Endothelial cell of umbilical vein (primary cell): ENCODE measurements around the gene CTSF. TPM values are rescaled to one million over a fixed set of nuclear protein-coding genes. Genes with fewer than 3 reads are reported as not detected.

ENCODE experiments used
- BruUV-seq: library from RNA; stranded (reverse); fragments of 400-500 nt; replicated peaks from 2 replicates; lab custom pipeline; 2021; lab: Mats Ljungman, UMichigan
- CTCF ChIA-PET: fragments of 300-600, 350-600 bp; sonication (Branson Sonifier 250); formaldehyde crosslinking; loops from one replicate; lab custom pipeline; 2021; ENCODE audit warnings: antibody characterized with exemption, inconsistent platforms; lab: Charles Lee
- POLR2A ChIA-PET: fragments of 300-600, 350-600 bp; sonication (Branson Sonifier 250); formaldehyde crosslinking; loops from one replicate; lab custom pipeline; 2021; ENCODE audit warnings: antibody characterized with exemption, inconsistent platforms; lab: Charles Lee
- DNase-seq: peaks from one replicate; pipeline ENCODE4 v3.0.0-alpha.2; 2011; ENCODE audit warnings: low read depth, low spot score
- FAIRE-seq: peaks from 2 replicates; lab custom pipeline; 2011; peaks lifted over from hg19 to GRCh38; lab: Jason Lieb, UNC
- H2AFZ ChIP-seq: 2 replicates; pipeline ENCODE4 v1.6.0; 2012; ENCODE audit warnings: low read depth, low read length, control low read depth, inconsistent platforms
- H3K27ac ChIP-seq: 2 replicates; pipeline ENCODE4 v1.5.1; 2011; ENCODE audit warnings: low read depth, mild to moderate bottlenecking, control low read depth, low read length, moderate library complexity; ENCODE audit not compliant: insufficient read depth
- H3K27me3 ChIP-seq, 2 experiments: 2 replicates each; pipeline versions ENCODE4 v1.6.0 to v1.6.1; 2011; ENCODE audit warnings: low read length in 2 of 2, mixed read lengths in 1 of 2; ENCODE audit not compliant: control insufficient read depth in 2 of 2, insufficient read depth in 2 of 2
- H3K36me3 ChIP-seq, 2 experiments: 2 replicates in 1 of 2; 3 replicates in 1 of 2; pipeline ENCODE4 v1.5.1; 2011; ENCODE audit warnings: low read length in 2 of 2, mild to moderate bottlenecking in 1 of 2, moderate library complexity in 1 of 2; ENCODE audit not compliant: control insufficient read depth in 2 of 2, insufficient read depth in 2 of 2; ENCODE audit errors: extremely low read depth in 1 of 2
- H3K4me1 ChIP-seq: 3 replicates; pipeline ENCODE4 v1.5.1; 2011; ENCODE audit warnings: mild to moderate bottlenecking, low read length; ENCODE audit not compliant: control insufficient read depth, insufficient read depth; ENCODE audit errors: extremely low read depth
- H3K4me2 ChIP-seq: 2 replicates; pipeline ENCODE4 v1.6.1; 2011; ENCODE audit warnings: low read length, control low read depth, mixed read lengths; ENCODE audit not compliant: insufficient read depth
- H3K4me3 ChIP-seq, 3 experiments: fragments of 200-600 bp in 1 of 3; sonication (generic), shearing (Covaris generic) in 1 of 3; replicated peaks in 1 of 3; 2 replicates each; pipeline ENCODE4 v1.5.1; 2011 to 2016; ENCODE audit warnings: control low read depth in 3 of 3, low read length in 3 of 3, mild to moderate bottlenecking in 2 of 3, inconsistent platforms in 1 of 3, low read depth in 1 of 3, moderate library complexity in 1 of 3; ENCODE audit not compliant: insufficient read depth in 1 of 3
- H3K79me2 ChIP-seq: 2 replicates; pipeline ENCODE4 v1.6.0; 2012; ENCODE audit warnings: low read length, inconsistent platforms; ENCODE audit not compliant: control insufficient read depth, insufficient read depth
- H3K9ac ChIP-seq: replicated peaks from 2 replicates; pipeline ENCODE3; 2011; ENCODE audit warnings: low read length, control low read depth; ENCODE audit not compliant: insufficient read depth; ENCODE audit errors: extremely low read depth
- H3K9me1 ChIP-seq: replicated peaks from 3 replicates; pipeline ENCODE4 v1.6.0; 2011; ENCODE audit warnings: mild to moderate bottlenecking, low read length; ENCODE audit not compliant: control insufficient read depth, insufficient read depth; ENCODE audit errors: extremely low read depth
- H3K9me3 ChIP-seq: replicated peaks from 2 replicates; pipeline ENCODE4 v1.5.1; 2012; ENCODE audit warnings: low read length, inconsistent platforms; ENCODE audit not compliant: control insufficient read depth, insufficient read depth
- H4K20me1 ChIP-seq: replicated peaks from 2 replicates; pipeline ENCODE3; 2011; ENCODE audit warnings: mild to moderate bottlenecking, low read length; ENCODE audit not compliant: control insufficient read depth, insufficient read depth; ENCODE audit errors: extremely low read depth
- EZH2 ChIP-seq: IDR thresholded peaks from 2 replicates; pipeline ENCODE4 v1.6.1; 2012; ENCODE audit warnings: borderline replicate concordance, low read depth, mild to moderate bottlenecking, moderate library complexity, low read length, inconsistent platforms; ENCODE audit not compliant: severe bottlenecking
- FOS ChIP-seq: IDR thresholded peaks from 2 replicates; pipeline ENCODE4 v1.6.1; 2011; ENCODE audit warnings: mild to moderate bottlenecking, low read length, moderate library complexity, borderline replicate concordance; ENCODE audit not compliant: insufficient read depth
- GATA2 ChIP-seq: IDR thresholded peaks from 2 replicates; pipeline ENCODE4 v1.7.0; 2011; ENCODE audit warnings: low read depth, mild to moderate bottlenecking, moderate library complexity, mixed read lengths, low read length; ENCODE audit not compliant: insufficient read length, insufficient read depth
- JUN ChIP-seq: IDR thresholded peaks from 2 replicates; pipeline ENCODE4 v1.6.1; 2011; ENCODE audit warnings: borderline replicate concordance, low read depth; ENCODE audit not compliant: insufficient read length, insufficient read depth
- MYC ChIP-seq: IDR thresholded peaks from one replicate; pipeline ENCODE4 v1.6.1; 2011; ENCODE audit warnings: mild to moderate bottlenecking, low read depth, low read length
- POLR2A ChIP-seq: IDR thresholded peaks from 2 replicates; pipeline ENCODE4 v1.6.1; 2012; ENCODE audit warnings: low read depth, mild to moderate bottlenecking, control low read depth, low read length
- POLR2AphosphoS5 ChIP-seq: IDR thresholded peaks from 2 replicates; pipeline ENCODE4 v1.6.1; 2012; ENCODE audit warnings: low read depth, mild to moderate bottlenecking, control low read depth, low read length, moderate library complexity; ENCODE audit not compliant: insufficient read depth
- dilution Hi-C: fragments of 300-500 bp; cut with MboI; formaldehyde crosslinking; loops from one replicate; pipeline ENCODE4 v1.15.0; 2019; ENCODE audit warnings: low sequenced_read_pairs; ENCODE audit not compliant: extremely low pct_ligation_motif_present
- intact Hi-C: fragments of 100-400 bp; cut with micrococcal nuclease; formaldehyde crosslinking; loops from one replicate; pipeline ENCODE4 v1.10.0; 2022
- polyA plus RNA-seq, 4 experiments: library from polyadenylated mRNA; depleted of rRNA in 3 of 4; stranded (reverse) in 3 of 4; unstranded in 1 of 4; fragments of >200 nt; gene quantifications; 2 replicates each; pipeline versions ENCODE4 v1.2.1 to v1.2.3, GENCODE V29; 2011 to 2012; ENCODE audit warnings: missing spikeins in 1 of 4
- total RNA-seq: library from RNA; stranded (reverse); gene quantifications from 2 replicates; pipeline ENCODE4 v1.2.3, GENCODE V29; 2021
- TF ChIP-seq, protein P1 (sequence below), 2 donors: IDR thresholded peaks; 1 replicate in 1 of 2; 2 replicates in 1 of 2; pipeline ENCODE4 v1.5.1; 2011; ENCODE audit warnings: low read length in 2 of 2, mild to moderate bottlenecking in 2 of 2, moderate library complexity in 2 of 2, control low read depth in 1 of 2, inconsistent platforms in 1 of 2, low read depth in 1 of 2; ENCODE audit not compliant: insufficient read depth in 1 of 2; ENCODE audit errors: extremely low read depth in 1 of 2
- TF ChIP-seq, protein P2 (sequence below): IDR thresholded peaks from 2 replicates; pipeline ENCODE4 v1.6.1; 2011; ENCODE audit not compliant: insufficient read depth, insufficient read length

Gene CTSF
- total and polyA plus RNA-seq, 2 donors (not counting 3 experiments of a cell fraction or from before 2014, with no cell fraction given), result 14.4 to 27.7 TPM

DNA sequence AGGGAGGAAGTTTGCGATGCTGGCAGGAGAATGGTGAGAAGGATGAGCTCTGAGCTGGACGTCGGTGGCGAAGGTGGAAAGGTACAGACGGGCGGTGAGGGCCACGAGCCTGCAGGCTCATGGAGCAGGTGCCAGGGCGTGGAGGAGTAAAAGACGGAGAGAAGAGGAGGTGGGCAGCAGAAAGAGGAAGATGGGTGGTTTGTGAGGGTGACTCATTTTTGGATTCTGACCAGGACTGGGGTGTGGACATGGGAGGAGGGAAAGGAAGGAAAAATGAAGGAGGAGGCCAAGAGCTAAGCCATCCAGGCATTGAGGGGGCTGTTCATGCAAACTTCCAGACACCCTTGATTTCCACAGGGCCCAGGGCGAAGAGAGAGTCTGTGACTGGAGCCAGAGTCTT, 26.0 kb downstream of the CTSF start:
- H3K9me3 ChIP-seq, result no peaks in the 10 kb centered on the region
- no peak for DNase-seq
- no peak for TF ChIP-seq MYC
- no peak for TF ChIP-seq JUN
- POLR2A ChIA-PET, result interaction anchor here (0.7 kb wide), 1 partner anchor 32 kb away, joined by 3 read pairs; the partner anchor contains the start of gene BBS1
- dilution Hi-C loops (no loop called here), intact Hi-C loops (loop anchor here (2.0 kb wide), 1 partner anchor 32 kb away; the partner anchor contains the start of gene BBS1)
- CTCF ChIA-PET, result interaction anchor here (0.6 to 2.8 kb wide), 4 partner anchors 9 to 136 kb away, joined by 3 to 28 read pairs (median 6); partner anchors contain the start of gene RBM4B
- H4K20me1 ChIP-seq, result no peaks in the 10 kb centered on the region
- H3K79me2 ChIP-seq, result peaks cover 5% of the 10 kb centered on the region
- no peak overlapping the region for H3K27ac ChIP-seq
- H3K36me3 ChIP-seq, result peaks cover 0 to 14% of the 10 kb centered on the region in 2 experiments
- no peaks in the 10 kb centered on the region for H3K27me3 ChIP-seq
- BruUV-seq, result no TSS peak
- no peak overlapping the region for H3K4me3 ChIP-seq
- no peak overlapping the region for H3K9ac ChIP-seq
- H3K4me2 ChIP-seq, result no peak overlapping the region
- H3K9me1 ChIP-seq, result no peaks in the 10 kb centered on the region
- peaks cover 33% of the 10 kb centered on the region for H3K4me1 ChIP-seq
- H2AFZ ChIP-seq, result no peak overlapping the region
- FAIRE-seq, result no peak

DNA sequence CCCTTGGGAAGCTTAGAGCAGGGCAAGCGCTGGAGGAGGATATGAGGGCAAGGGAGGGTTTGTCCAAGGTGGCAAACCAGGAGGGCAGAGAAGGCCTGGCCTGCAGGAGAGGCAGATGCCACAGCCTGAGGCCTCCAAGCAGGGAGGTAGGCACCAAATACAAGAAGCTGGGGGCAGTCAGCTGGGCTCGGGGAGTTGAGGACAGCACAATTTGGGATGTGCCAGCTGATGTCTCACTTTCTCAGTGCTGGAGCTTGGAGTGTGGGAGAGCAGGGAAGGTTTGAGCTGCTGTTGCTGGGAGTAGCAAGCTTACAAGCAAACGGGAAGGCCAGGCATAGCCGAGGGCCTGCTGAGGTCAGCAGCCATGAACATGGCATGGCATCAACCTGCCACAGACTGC, 26.5 kb downstream of the CTSF start:
- no peaks in the 10 kb centered on the region for H3K27me3 ChIP-seq
- no TSS peak for BruUV-seq
- intact Hi-C loops (loop anchor here (2.0 kb wide), 1 partner anchor 31 kb away; the partner anchor contains the start of gene BBS1), dilution Hi-C loops (no loop called here)
- no peak for DNase-seq
- no peak overlapping the region for H3K4me2 ChIP-seq
- CTCF ChIA-PET, result interaction anchor here (0.6 to 2.8 kb wide), 4 partner anchors 9 to 136 kb away, joined by 3 to 28 read pairs (median 6); partner anchors contain the start of gene RBM4B
- no peaks in the 10 kb centered on the region for H3K9me1 ChIP-seq
- TF ChIP-seq EZH2 (no peak), MYC (no peak), POLR2A (no peak), JUN (no peak), FOS (no peak), GATA2 (no peak), POLR2AphosphoS5 (no peak)
- TF ChIP-seq, protein P1, sequence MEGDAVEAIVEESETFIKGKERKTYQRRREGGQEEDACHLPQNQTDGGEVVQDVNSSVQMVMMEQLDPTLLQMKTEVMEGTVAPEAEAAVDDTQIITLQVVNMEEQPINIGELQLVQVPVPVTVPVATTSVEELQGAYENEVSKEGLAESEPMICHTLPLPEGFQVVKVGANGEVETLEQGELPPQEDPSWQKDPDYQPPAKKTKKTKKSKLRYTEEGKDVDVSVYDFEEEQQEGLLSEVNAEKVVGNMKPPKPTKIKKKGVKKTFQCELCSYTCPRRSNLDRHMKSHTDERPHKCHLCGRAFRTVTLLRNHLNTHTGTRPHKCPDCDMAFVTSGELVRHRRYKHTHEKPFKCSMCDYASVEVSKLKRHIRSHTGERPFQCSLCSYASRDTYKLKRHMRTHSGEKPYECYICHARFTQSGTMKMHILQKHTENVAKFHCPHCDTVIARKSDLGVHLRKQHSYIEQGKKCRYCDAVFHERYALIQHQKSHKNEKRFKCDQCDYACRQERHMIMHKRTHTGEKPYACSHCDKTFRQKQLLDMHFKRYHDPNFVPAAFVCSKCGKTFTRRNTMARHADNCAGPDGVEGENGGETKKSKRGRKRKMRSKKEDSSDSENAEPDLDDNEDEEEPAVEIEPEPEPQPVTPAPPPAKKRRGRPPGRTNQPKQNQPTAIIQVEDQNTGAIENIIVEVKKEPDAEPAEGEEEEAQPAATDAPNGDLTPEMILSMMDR (IDR thresholded peaks at IDR 0.05; ENCODE audit: extremely low read depth in 1 of 2, insufficient read depth in 1 of 2, low read depth in 1 of 2, low read length in 2 of 2), result no peak
- TF ChIP-seq, protein P2, sequence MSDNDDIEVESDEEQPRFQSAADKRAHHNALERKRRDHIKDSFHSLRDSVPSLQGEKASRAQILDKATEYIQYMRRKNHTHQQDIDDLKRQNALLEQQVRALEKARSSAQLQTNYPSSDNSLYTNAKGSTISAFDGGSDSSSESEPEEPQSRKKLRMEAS, result no peak
- FAIRE-seq, result no peak
- POLR2A ChIA-PET, result interaction anchor here (0.7 kb wide), 1 partner anchor 32 kb away, joined by 3 read pairs; the partner anchor contains the start of gene BBS1
- H3K4me3 ChIP-seq, result no peak overlapping the region
- H3K36me3 ChIP-seq, result peaks cover 0 to 14% of the 10 kb centered on the region in 2 experiments
- no peaks in the 10 kb centered on the region for H4K20me1 ChIP-seq
- no peak overlapping the region for H2AFZ ChIP-seq
- H3K4me1 ChIP-seq, result peaks cover 33% of the 10 kb centered on the region
- H3K9me3 ChIP-seq, result no peaks in the 10 kb centered on the region
- no peak overlapping the region for H3K9ac ChIP-seq
- no peak overlapping the region for H3K27ac ChIP-seq
- peaks cover 5% of the 10 kb centered on the region for H3K79me2 ChIP-seq
